Limb (tissue), 2 donors: ENCODE data around the gene PRKAG2.

Source experiments
- DNase-seq, 2 donors: peaks; one replicate each; pipeline ENCODE4 v3.0.0-alpha.2; 2016; ENCODE audit errors: extremely low spot score in 2 of 2

PRKAG2 gene

DNA sequence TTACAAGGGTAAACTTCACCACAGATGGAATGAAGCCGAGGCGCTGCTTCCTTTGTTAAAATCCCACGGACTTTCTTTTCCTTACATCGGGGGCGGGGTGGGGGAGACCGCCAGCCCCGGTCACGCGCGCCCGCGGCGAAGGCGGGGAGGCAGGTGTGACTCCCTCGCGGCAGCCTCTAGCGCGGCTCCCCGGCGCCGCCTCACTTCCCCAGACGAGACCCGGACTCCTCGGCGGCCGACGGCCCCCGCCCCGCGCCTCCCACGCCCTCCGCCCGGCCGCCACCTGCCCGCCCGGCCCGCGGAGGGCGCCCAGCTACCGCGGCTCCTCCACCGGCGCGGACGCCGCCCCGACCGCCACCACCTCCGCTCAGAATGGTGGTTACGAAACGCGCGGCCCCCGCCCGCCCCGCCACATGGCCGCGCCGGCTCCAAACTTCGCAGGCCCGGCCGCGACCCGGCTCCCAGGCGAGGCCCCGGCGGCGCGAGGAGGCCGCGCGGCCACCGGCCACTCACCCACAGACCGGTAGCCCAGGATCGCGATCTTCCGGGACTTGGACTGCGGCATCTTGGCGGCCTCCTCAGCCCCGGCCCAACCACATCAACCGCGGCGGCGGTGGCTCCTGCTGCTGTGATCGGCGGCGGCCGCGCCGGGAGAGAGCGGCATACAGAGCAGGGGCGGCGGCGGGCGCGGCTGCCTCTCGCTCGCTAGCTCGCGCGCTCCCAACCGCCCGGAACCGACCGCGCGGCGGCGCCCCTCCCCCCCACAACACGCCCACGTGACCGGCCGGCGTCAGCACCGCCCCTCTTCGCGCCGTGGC is 357.8 kb downstream of the PRKAG2 start:
- DNase-seq: peak in 1 of 2 donors; percentile 76

DNA sequence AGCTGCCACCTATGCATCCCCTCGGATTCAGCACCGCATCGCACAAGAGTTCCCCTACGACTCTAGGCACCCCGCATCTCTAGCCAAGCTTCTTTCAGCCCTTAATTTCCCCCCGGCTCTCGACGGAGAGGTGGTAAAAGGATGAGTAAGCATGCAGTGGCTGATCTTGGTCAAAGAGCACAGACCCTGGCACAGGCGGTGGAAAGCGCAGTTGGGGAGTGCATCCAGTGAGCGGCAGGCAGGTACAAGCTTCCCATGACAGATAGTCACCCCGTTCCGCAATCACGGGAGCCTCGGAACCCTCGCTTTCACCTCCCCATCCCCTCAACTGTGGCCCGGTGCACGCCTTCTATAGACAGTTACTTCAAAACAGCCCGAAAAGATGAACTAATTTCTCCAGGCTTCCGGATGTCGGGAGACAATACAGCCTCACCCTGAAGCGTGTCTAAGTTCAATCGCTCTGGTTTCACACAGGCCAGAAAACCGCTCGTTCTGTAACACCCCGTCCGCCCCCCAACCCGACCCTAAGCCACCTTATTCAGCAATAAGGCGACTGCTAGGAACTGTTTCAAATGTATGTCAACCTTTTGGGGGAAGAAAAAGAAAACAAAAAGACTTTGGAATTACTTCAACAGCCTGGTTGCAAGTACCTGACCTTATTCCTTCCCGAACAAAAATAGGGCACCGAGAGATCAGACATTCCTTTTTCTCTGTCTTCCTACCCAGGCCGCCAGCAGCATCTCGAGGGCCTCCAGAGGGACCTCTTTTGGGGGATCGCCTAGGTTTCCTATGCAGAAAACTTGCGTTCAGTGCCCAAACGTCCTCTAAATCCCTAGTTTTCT is 358.6 kb downstream of the PRKAG2 start:
- DNase-seq: peak in 1 of 2 donors; percentile 61

DNA sequence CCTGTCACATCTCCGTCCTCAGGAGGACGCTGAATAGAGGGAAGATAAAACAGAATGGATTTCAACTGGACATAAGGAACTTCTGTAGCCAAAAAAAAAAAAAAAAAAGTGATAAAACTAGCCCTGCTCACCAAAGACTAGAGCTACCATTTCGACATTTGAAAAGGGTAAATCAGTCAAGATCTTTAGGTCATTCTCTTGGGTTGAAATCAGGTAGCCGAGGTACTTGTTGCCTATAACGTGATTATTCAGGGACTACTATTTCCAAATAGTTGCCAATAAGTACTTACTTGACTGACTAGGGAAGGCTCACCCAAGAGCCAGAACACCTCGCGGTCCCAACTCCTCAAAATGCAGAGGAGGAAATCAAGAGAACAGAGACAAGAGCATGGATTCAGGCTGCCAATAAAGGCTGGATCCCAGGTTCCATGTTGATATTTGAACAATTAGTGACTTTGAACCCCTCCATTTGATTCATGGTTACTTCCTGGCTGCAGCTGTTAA is 359.3 kb downstream of the PRKAG2 start:
- no peak for DNase-seq

DNA sequence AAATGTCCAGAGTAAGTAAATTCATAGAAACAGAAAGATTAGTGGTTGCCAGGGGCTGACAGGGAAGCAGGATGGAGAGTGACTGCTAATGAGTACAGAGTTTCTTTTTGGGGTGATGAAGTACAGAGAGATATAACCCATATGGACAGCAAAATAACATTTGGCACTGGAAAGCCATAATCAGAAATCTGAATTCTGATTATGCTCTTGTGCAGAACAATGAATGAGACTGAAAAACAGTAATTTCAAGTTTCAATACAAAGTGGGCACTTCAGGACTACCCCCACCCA is 361.7 kb downstream of the PRKAG2 start:
- DNase-seq: no peak

DNA sequence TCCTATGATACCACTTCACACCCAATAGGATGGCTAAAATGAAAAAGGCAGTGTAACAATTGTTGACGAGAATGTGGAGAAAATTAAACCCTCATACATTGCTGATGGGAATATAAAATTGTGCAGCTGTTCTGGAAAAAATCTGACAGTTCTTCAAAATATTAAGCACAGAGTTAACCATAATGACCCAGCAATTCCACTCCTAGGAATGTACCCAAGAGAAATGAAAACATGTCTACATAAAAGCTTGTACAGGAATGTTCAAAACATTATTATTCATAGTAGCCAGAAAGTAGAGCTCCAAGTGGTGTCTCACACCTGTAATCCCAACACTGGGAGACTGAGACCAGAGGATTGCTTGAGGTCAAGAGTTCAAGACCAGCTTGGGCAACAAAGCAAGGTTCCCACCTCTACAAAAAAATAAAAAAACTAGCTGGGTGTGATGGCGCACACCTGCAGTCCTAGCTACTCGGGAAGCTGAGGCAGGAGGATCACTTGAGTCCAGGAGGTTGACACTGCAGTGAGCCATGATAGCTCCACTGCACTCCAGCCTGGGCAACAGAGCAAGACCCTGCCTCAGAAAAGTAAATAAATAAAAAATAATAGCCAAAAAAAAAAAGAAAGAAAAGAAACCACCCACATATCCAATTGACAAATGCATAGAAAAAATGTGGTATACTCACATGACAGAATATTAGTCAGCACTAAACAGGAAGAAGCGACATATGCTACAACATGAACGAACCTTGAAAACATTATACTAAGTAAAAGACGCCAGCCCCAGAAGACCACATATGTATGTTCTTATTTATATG is 362.2 kb downstream of the PRKAG2 start:
- no peak for DNase-seq

DNA sequence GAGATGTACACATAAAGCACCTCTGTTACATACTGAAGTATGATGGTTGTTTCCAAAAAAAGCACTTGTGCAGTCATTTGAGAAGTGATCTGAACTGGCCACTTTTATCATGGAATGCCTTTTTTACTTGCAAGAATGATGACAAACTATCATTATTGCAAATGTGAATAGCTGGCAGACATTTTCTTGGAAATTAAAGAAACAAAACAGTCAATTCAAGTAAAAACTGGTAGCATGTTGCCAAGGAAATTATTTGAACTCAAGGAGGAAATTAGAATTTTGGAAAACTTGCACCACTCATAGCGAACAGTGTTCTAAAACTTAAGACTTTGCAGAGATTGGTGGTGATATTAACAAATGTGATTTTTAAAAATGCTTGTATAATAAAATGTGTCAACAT is 363.8 kb downstream of the PRKAG2 start:
- no peak for DNase-seq

DNA sequence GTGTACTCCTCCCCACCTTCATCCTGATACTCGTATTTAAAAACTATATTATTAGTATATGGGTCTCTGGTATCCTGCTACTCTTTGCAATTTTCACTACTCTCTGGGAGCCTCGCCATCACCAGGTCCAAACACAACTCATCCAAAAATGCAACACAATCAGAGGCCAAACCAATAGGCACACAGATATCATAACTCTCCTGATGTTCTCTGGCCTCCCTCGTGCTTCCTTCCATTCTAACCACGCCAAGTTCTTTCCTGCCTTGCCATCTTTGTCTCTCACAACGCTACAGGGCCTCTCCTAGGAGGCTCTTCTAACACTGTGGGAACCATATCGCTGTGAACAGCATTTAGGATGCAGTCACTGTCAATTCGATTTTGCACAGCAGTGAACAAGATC is 364.6 kb downstream of the PRKAG2 start:
- DNase-seq: no peak

DNA sequence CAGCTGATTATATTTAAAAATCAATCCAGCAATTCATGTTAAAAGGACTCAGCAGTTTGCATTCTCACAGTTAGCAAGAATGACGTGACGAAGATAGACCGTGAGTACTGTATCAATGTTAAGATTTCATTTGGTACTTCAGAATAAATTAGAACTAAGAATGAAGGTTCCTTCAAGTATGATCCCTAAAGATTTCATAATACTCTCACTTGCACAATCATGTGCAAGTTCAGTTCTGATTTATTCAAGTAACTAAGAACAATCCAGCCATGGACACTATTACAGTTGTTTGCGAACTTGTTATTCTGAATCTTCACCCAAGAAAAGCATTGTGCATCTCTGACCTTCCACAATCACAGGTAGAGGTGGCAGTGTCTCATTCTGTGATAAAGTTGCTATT is 365.0 kb downstream of the PRKAG2 start:
- DNase-seq: no peak

DNA sequence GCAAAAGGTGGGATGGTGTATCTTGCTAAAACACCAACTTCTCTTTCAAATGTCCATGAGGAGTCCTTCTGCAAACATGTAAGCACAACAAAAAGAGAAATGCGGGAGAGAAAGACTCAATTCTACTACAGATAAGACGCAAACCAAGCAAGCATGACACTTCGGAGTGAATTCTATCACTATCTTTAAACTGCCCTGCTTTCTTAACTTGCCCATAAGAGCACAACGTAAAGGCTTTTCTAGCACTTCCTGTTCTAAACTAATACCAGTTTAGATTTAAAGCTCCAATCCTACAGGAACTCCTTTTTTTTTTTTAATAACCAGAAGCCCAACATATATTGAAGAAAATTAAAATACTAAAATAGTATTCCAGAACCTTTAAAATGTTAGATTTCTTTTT is 365.6 kb downstream of the PRKAG2 start:
- no peak for DNase-seq

DNA sequence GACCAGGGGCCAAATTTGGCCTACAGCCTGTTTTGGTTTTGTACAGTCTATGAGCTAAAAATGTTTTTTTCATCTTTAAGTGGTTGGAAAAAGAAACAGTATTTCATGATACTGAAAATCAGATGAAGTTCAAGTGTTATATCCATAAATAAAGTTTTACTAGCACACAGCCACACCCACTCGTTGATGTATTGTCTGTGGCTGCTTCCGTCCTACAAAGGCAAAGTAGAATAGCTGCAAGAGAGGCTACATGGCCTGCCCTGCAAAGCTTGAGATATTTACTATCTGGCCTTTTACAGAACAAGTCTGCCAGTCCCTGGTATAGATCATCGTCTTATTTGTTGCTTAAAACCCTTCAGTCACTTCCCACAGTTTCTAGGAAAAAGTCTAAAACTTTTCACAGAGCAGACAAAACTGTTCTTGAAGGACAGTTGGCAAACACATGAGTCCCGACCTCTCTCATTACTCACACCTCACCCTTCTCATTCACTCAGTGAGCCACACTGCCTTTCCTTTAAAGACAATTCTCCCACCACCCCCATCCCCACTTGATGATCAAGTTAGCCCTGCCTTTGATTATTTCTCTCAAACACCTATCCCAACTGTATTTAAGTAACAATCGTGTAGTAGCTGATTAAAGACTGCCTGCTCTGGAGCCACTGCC is 367.1 kb downstream of the PRKAG2 start:
- DNase-seq: no peak

DNA sequence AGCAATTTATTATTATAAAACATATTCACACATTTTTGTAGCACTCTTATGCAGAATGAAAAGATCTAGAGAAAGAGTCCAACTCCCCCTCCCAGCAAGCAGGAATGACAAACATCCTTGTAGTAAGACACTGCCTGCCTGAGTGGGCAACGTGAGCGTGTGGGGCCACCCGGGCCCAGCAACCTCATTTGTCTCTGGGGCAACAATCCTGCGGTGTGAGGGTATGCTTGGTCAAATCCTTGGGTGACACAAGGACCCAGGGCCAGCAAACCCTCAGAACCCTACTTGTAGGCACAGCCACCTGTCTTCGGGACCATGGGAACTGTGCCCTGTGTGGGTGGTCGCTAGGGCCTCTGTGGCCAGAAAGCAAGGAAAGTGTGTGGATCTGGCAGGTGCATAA is 367.9 kb downstream of the PRKAG2 start:
- DNase-seq: no peak

DNA sequence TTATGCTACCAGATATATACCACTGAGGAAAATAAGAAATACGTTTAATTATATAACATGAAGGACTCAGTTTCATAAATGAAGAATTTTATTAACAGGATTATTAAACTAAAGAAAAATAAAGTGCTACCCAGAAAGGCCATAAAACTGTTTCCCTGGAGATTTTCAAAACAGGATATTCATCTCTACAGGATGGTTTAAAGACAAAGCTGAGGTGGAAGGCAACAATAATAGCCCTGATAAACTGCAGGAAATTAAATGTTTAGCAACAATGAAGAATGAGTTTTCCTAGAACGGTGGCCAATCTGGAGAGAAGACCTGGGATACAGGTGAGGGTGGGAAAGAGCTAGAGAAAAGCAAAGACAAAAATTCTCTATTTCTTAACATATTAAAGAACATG is 369.1 kb downstream of the PRKAG2 start:
- no peak for DNase-seq

DNA sequence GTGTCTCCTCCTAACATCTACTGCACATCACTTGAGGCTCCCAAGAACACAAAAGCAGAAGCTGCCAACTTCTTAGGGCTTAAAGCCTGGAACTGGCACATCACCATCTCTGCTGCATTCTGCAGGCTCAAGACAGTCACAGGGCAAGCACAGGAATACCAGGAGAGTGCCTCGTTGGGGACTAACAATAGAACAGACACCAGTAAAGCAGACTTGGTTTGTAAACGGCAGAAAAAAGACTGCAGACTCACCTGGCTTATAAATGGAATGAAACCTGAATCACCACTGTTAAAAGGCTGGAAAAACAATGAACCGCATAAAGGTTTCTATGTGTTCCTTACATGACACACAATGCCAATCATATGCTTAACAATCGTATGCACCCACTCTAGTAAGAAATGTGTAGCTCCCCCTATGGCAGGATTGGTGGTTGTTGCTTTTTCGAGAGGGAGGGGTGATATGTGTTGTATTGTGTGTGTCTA is 370.0 kb downstream of the PRKAG2 start:
- DNase-seq: no peak
